ENCODE data around the gene KLHL41. TPM values are rescaled to one million over a fixed set of nuclear protein-coding genes. Genes with fewer than 3 reads are reported as not detected.

The KLHL41 gene
- total RNA-seq, 1 donor from 2014 or later: 0.49 TPM

- Histone ChIP-seq H3K27ac (no peak overlapping the region), H3K4me3 (no peak overlapping the region), H3K27me3 (no peaks in the 10 kb centered on the region), H3K4me1 (no peaks in the 10 kb centered on the region), H3K36me3 (no peaks in the 10 kb centered on the region), H3K9me3 (no peaks in the 10 kb centered on the region)
- DNase-seq (ENCODE audit: extremely low spot score in 2 of 2): no peak
- TF ChIP-seq POLR2AphosphoS5 (IDR thresholded peaks at IDR 0.05; ENCODE audit: insufficient read depth in 1 of 2, low read depth in 1 of 2) (no peak), CTCF (IDR thresholded peaks at IDR 0.05) (no peak), POLR2A (IDR thresholded peaks at IDR 0.05) (no peak)
- intact Hi-C loops (cut with DNase I): no loop called here
These were observed 40.7 kb upstream of the KLHL41 start for GRCh38 chr2:169468841-169469240.

DNA sequence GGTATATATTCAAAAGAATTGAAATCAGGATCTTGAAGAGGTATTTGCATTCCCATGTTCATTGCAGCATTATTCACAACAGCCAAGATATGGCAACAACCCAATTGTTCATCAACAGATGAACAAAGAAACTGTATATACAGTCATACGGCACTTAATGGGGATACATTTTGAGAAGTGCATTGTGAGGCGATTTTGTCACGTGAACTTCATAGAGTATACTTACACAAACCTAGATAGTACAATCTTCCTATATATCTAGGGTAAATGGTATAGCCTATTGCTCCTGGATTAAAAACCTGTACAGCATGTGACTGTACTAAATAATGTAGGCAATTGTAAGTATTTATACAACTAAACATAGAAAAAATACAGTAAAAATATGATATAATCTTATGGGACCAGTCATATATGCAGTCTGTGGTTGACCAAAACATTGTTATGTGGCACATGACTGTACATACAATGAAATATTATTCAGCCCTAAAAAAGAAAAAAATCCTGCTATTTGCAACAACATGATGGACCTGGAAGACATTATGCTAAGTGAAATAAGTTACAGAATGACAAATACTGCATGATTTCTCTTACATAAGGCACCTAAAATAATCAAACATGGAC, 39.4 kb upstream of the KLHL41 start:
- Histone ChIP-seq H3K27ac (no peak overlapping the region), H3K4me3 (no peak overlapping the region), H3K9me3 (no peaks in the 10 kb centered on the region), H3K4me1 (no peaks in the 10 kb centered on the region), H3K36me3 (no peaks in the 10 kb centered on the region), H3K27me3 (no peaks in the 10 kb centered on the region)
- intact Hi-C loops (cut with DNase I): no loop called here
- no peak for TF ChIP-seq POLR2A (IDR thresholded peaks at IDR 0.05)
- TF ChIP-seq POLR2AphosphoS5 (IDR thresholded peaks at IDR 0.05; ENCODE audit: insufficient read depth in 1 of 2, low read depth in 1 of 2): no peak
- TF ChIP-seq CTCF (IDR thresholded peaks at IDR 0.05): no peak
- no peak for DNase-seq (ENCODE audit: extremely low spot score in 2 of 2)

GRCh38 chr2:169472249-169472648, 37.3 kb upstream of the KLHL41 start:
- intact Hi-C loops (cut with DNase I): no loop called here
- DNase-seq (ENCODE audit: extremely low spot score in 2 of 2): no peak
- H3K27me3 ChIP-seq: no peaks in the 10 kb centered on the region
- H3K9me3 ChIP-seq: no peaks in the 10 kb centered on the region
- H3K27ac ChIP-seq: no peak overlapping the region
- H3K4me1 ChIP-seq: no peaks in the 10 kb centered on the region
- no peak overlapping the region for H3K4me3 ChIP-seq
- H3K36me3 ChIP-seq: no peaks in the 10 kb centered on the region
- TF ChIP-seq POLR2AphosphoS5 (IDR thresholded peaks at IDR 0.05; ENCODE audit: insufficient read depth in 1 of 2, low read depth in 1 of 2) (no peak), CTCF (IDR thresholded peaks at IDR 0.05) (no peak), POLR2A (IDR thresholded peaks at IDR 0.05) (no peak)

- Histone ChIP-seq H3K27ac (no peak overlapping the region), H3K4me1 (peaks cover 12% of the 10 kb centered on the region), H3K9me3 (no peaks in the 10 kb centered on the region), H3K27me3 (no peaks in the 10 kb centered on the region), H3K4me3 (no peak overlapping the region), H3K36me3 (no peaks in the 10 kb centered on the region)
- TF ChIP-seq CTCF (IDR thresholded peaks at IDR 0.05): no peak
- no peak for DNase-seq (ENCODE audit: extremely low spot score in 2 of 2)
- intact Hi-C loops (cut with DNase I): no loop called here
These were observed 33.0 kb upstream of the KLHL41 start for GRCh38 chr2:169476459-169476858.

DNA sequence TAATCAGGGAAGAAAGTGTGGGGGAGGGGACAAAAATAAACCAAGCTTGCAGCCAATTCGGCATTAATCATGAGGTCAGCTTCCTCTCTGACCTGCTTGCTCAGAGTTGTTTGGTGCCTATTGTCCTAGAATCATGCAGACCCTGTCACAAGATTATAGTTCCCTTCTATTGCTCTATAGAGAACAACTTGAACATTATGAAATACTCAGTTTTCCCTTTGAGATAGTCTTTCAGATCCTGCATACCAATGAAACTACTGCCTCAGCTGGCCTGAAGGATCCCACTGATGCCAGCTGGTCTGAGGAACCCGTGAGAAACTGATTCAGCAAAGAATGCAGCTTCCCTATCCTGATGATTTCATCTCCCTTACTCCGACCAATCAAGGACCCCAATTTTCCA, 31.2 kb upstream of the KLHL41 start:
- no peak overlapping the region for H3K27ac ChIP-seq
- intact Hi-C loops (cut with DNase I): no loop called here
- no peak overlapping the region for H3K4me3 ChIP-seq
- peaks cover 12% of the 10 kb centered on the region for H3K4me1 ChIP-seq
- no peaks in the 10 kb centered on the region for H3K9me3 ChIP-seq
- no peaks in the 10 kb centered on the region for H3K27me3 ChIP-seq
- H3K36me3 ChIP-seq: peaks cover 0 to 5% of the 10 kb centered on the region in 2 donors
- TF ChIP-seq POLR2AphosphoS5 (IDR thresholded peaks at IDR 0.05; ENCODE audit: insufficient read depth in 1 of 2, low read depth in 1 of 2) (no peak), POLR2A (IDR thresholded peaks at IDR 0.05) (no peak), CTCF (IDR thresholded peaks at IDR 0.05) (no peak)
- no peak for DNase-seq (ENCODE audit: extremely low spot score in 2 of 2)

Data from vagina (tissue), 2 donors.